Endothelial cell of umbilical vein (primary cell): ENCODE results near the gene ANKRD33B. TPM values are rescaled to one million over a fixed set of nuclear protein-coding genes. Genes with fewer than 3 reads are reported as not detected.

Experiments
- BruUV-seq: library from RNA; stranded (reverse); fragments of 400-500 nt; replicated peaks from 2 replicates; lab custom pipeline; 2021; lab: Mats Ljungman, UMichigan
- CTCF ChIA-PET: fragments of 300-600, 350-600 bp; sonication (Branson Sonifier 250); formaldehyde crosslinking; loops from one replicate; lab custom pipeline; 2021; ENCODE audit warnings: antibody characterized with exemption, inconsistent platforms; lab: Charles Lee
- POLR2A ChIA-PET: fragments of 300-600, 350-600 bp; sonication (Branson Sonifier 250); formaldehyde crosslinking; loops from one replicate; lab custom pipeline; 2021; ENCODE audit warnings: antibody characterized with exemption, inconsistent platforms; lab: Charles Lee
- DNase-seq: peaks from one replicate; pipeline ENCODE4 v3.0.0-alpha.2; 2011; ENCODE audit warnings: low read depth, low spot score
- FAIRE-seq: peaks from 2 replicates; lab custom pipeline; 2011; peaks lifted over from hg19 to GRCh38; lab: Jason Lieb, UNC
- H2AFZ ChIP-seq: 2 replicates; pipeline ENCODE4 v1.6.0; 2012; ENCODE audit warnings: low read depth, low read length, control low read depth, inconsistent platforms
- H3K27ac ChIP-seq: 2 replicates; pipeline ENCODE4 v1.5.1; 2011; ENCODE audit warnings: low read depth, mild to moderate bottlenecking, control low read depth, low read length, moderate library complexity; ENCODE audit not compliant: insufficient read depth
- H3K27me3 ChIP-seq, 2 experiments: 2 replicates each; pipeline versions ENCODE4 v1.6.0 to v1.6.1; 2011; ENCODE audit warnings: low read length in 2 of 2, mixed read lengths in 1 of 2; ENCODE audit not compliant: control insufficient read depth in 2 of 2, insufficient read depth in 2 of 2
- H3K36me3 ChIP-seq, 2 experiments: 2 replicates in 1 of 2; 3 replicates in 1 of 2; pipeline ENCODE4 v1.5.1; 2011; ENCODE audit warnings: low read length in 2 of 2, mild to moderate bottlenecking in 1 of 2, moderate library complexity in 1 of 2; ENCODE audit not compliant: control insufficient read depth in 2 of 2, insufficient read depth in 2 of 2; ENCODE audit errors: extremely low read depth in 1 of 2
- H3K4me1 ChIP-seq: 3 replicates; pipeline ENCODE4 v1.5.1; 2011; ENCODE audit warnings: mild to moderate bottlenecking, low read length; ENCODE audit not compliant: control insufficient read depth, insufficient read depth; ENCODE audit errors: extremely low read depth
- H3K4me2 ChIP-seq: 2 replicates; pipeline ENCODE4 v1.6.1; 2011; ENCODE audit warnings: low read length, control low read depth, mixed read lengths; ENCODE audit not compliant: insufficient read depth
- H3K4me3 ChIP-seq, 3 experiments: fragments of 200-600 bp in 1 of 3; sonication (generic), shearing (Covaris generic) in 1 of 3; replicated peaks in 1 of 3; 2 replicates each; pipeline ENCODE4 v1.5.1; 2011 to 2016; ENCODE audit warnings: control low read depth in 3 of 3, low read length in 3 of 3, mild to moderate bottlenecking in 2 of 3, inconsistent platforms in 1 of 3, low read depth in 1 of 3, moderate library complexity in 1 of 3; ENCODE audit not compliant: insufficient read depth in 1 of 3
- H3K79me2 ChIP-seq: 2 replicates; pipeline ENCODE4 v1.6.0; 2012; ENCODE audit warnings: low read length, inconsistent platforms; ENCODE audit not compliant: control insufficient read depth, insufficient read depth
- H3K9ac ChIP-seq: replicated peaks from 2 replicates; pipeline ENCODE3; 2011; ENCODE audit warnings: low read length, control low read depth; ENCODE audit not compliant: insufficient read depth; ENCODE audit errors: extremely low read depth
- H3K9me1 ChIP-seq: replicated peaks from 3 replicates; pipeline ENCODE4 v1.6.0; 2011; ENCODE audit warnings: mild to moderate bottlenecking, low read length; ENCODE audit not compliant: control insufficient read depth, insufficient read depth; ENCODE audit errors: extremely low read depth
- H3K9me3 ChIP-seq: replicated peaks from 2 replicates; pipeline ENCODE4 v1.5.1; 2012; ENCODE audit warnings: low read length, inconsistent platforms; ENCODE audit not compliant: control insufficient read depth, insufficient read depth
- H4K20me1 ChIP-seq: replicated peaks from 2 replicates; pipeline ENCODE3; 2011; ENCODE audit warnings: mild to moderate bottlenecking, low read length; ENCODE audit not compliant: control insufficient read depth, insufficient read depth; ENCODE audit errors: extremely low read depth
- EZH2 ChIP-seq: IDR thresholded peaks from 2 replicates; pipeline ENCODE4 v1.6.1; 2012; ENCODE audit warnings: borderline replicate concordance, low read depth, mild to moderate bottlenecking, moderate library complexity, low read length, inconsistent platforms; ENCODE audit not compliant: severe bottlenecking
- FOS ChIP-seq: IDR thresholded peaks from 2 replicates; pipeline ENCODE4 v1.6.1; 2011; ENCODE audit warnings: mild to moderate bottlenecking, low read length, moderate library complexity, borderline replicate concordance; ENCODE audit not compliant: insufficient read depth
- GATA2 ChIP-seq: IDR thresholded peaks from 2 replicates; pipeline ENCODE4 v1.7.0; 2011; ENCODE audit warnings: low read depth, mild to moderate bottlenecking, moderate library complexity, mixed read lengths, low read length; ENCODE audit not compliant: insufficient read length, insufficient read depth
- JUN ChIP-seq: IDR thresholded peaks from 2 replicates; pipeline ENCODE4 v1.6.1; 2011; ENCODE audit warnings: borderline replicate concordance, low read depth; ENCODE audit not compliant: insufficient read length, insufficient read depth
- MYC ChIP-seq: IDR thresholded peaks from one replicate; pipeline ENCODE4 v1.6.1; 2011; ENCODE audit warnings: mild to moderate bottlenecking, low read depth, low read length
- POLR2A ChIP-seq: IDR thresholded peaks from 2 replicates; pipeline ENCODE4 v1.6.1; 2012; ENCODE audit warnings: low read depth, mild to moderate bottlenecking, control low read depth, low read length
- POLR2AphosphoS5 ChIP-seq: IDR thresholded peaks from 2 replicates; pipeline ENCODE4 v1.6.1; 2012; ENCODE audit warnings: low read depth, mild to moderate bottlenecking, control low read depth, low read length, moderate library complexity; ENCODE audit not compliant: insufficient read depth
- dilution Hi-C: fragments of 300-500 bp; cut with MboI; formaldehyde crosslinking; loops from one replicate; pipeline ENCODE4 v1.15.0; 2019; ENCODE audit warnings: low sequenced_read_pairs; ENCODE audit not compliant: extremely low pct_ligation_motif_present
- intact Hi-C: fragments of 100-400 bp; cut with micrococcal nuclease; formaldehyde crosslinking; loops from one replicate; pipeline ENCODE4 v1.10.0; 2022
- polyA plus RNA-seq, 4 experiments: library from polyadenylated mRNA; depleted of rRNA in 3 of 4; stranded (reverse) in 3 of 4; unstranded in 1 of 4; fragments of >200 nt; gene quantifications; 2 replicates each; pipeline versions ENCODE4 v1.2.1 to v1.2.3, GENCODE V29; 2011 to 2012; ENCODE audit warnings: missing spikeins in 1 of 4
- total RNA-seq: library from RNA; stranded (reverse); gene quantifications from 2 replicates; pipeline ENCODE4 v1.2.3, GENCODE V29; 2021
- TF ChIP-seq, protein P1 (sequence below), 2 donors: IDR thresholded peaks; 1 replicate in 1 of 2; 2 replicates in 1 of 2; pipeline ENCODE4 v1.5.1; 2011; ENCODE audit warnings: low read length in 2 of 2, mild to moderate bottlenecking in 2 of 2, moderate library complexity in 2 of 2, control low read depth in 1 of 2, inconsistent platforms in 1 of 2, low read depth in 1 of 2; ENCODE audit not compliant: insufficient read depth in 1 of 2; ENCODE audit errors: extremely low read depth in 1 of 2
- TF ChIP-seq, protein P2 (sequence below): IDR thresholded peaks from 2 replicates; pipeline ENCODE4 v1.6.1; 2011; ENCODE audit not compliant: insufficient read depth, insufficient read length

Gene ANKRD33B
- total and polyA plus RNA-seq, 2 donors (not counting 3 experiments of a cell fraction or from before 2014, with no cell fraction given) = 2.4 to 5.4 TPM

DNA sequence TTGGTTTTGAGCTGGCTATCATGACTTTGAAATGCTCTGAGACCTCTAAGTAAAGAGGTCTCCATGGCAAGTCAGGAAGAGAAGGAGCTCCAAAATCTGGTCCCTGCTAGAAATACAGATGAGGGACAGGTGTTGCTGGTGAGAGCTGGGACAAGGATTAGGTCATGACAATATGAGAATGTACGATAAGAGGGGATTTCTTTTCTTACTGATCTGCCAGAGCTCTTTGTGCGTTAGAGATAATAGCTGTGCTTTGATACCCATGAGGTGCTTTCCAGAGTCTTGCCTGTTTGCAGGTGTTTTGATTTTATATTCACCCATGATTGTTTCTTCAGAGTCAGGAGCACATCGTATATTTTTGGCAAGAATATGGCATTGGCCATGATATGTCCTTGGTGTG lies 56.5 kb downstream of the ANKRD33B start:
- Histone ChIP-seq H3K27ac (no peak overlapping the region), H3K27me3 (no peaks in the 10 kb centered on the region), H3K9me1 (no peaks in the 10 kb centered on the region), H3K9ac (no peak overlapping the region), H4K20me1 (no peaks in the 10 kb centered on the region), H2AFZ (no peak overlapping the region), H3K4me3 (no peak overlapping the region), H3K79me2 (no peaks in the 10 kb centered on the region), H3K4me2 (no peak overlapping the region), H3K4me1 (peaks cover 4% of the 10 kb centered on the region), H3K36me3 (no peaks in the 10 kb centered on the region), H3K9me3 (no peaks in the 10 kb centered on the region)
- BruUV-seq = no TSS peak
- intact Hi-C loops = no loop called here
- DNase-seq = no peak
- CTCF ChIA-PET = interaction anchor here (1.2 to 1.3 kb wide), 2 partner anchors 10 to 13 kb away, joined by 3 to 6 read pairs; no protein-coding TSS in a partner anchor
- dilution Hi-C loops = loop anchor here (10.0 kb wide), 1 partner anchor 166 kb away; no protein-coding TSS in a partner anchor
- POLR2A ChIA-PET = no interaction called here
- TF ChIP-seq MYC (no peak), EZH2 (no peak), POLR2AphosphoS5 (no peak), GATA2 (no peak), POLR2A (no peak), JUN (no peak), FOS (no peak)
- TF ChIP-seq, protein P1, sequence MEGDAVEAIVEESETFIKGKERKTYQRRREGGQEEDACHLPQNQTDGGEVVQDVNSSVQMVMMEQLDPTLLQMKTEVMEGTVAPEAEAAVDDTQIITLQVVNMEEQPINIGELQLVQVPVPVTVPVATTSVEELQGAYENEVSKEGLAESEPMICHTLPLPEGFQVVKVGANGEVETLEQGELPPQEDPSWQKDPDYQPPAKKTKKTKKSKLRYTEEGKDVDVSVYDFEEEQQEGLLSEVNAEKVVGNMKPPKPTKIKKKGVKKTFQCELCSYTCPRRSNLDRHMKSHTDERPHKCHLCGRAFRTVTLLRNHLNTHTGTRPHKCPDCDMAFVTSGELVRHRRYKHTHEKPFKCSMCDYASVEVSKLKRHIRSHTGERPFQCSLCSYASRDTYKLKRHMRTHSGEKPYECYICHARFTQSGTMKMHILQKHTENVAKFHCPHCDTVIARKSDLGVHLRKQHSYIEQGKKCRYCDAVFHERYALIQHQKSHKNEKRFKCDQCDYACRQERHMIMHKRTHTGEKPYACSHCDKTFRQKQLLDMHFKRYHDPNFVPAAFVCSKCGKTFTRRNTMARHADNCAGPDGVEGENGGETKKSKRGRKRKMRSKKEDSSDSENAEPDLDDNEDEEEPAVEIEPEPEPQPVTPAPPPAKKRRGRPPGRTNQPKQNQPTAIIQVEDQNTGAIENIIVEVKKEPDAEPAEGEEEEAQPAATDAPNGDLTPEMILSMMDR (IDR thresholded peaks at IDR 0.05; ENCODE audit: extremely low read depth in 1 of 2, insufficient read depth in 1 of 2, low read depth in 1 of 2, low read length in 2 of 2) = no peak
- TF ChIP-seq, protein P2, sequence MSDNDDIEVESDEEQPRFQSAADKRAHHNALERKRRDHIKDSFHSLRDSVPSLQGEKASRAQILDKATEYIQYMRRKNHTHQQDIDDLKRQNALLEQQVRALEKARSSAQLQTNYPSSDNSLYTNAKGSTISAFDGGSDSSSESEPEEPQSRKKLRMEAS = no peak
- no peak for FAIRE-seq
